GM21717 (cell line): ENCODE results near the gene IGBP1.
"Not testable (repeated sequence)": the region's sequence is repeated elsewhere in the genome, so short reads cannot be mapped to it uniquely, and the experiment has no call there.

Source experiments
- ATAC-seq: cut with Tn5 transposase; IDR thresholded peaks from one replicate; pipeline ENCODE4 v1.9.1; 2021; ENCODE audit warnings: mild to moderate bottlenecking, moderate library complexity; ENCODE audit not compliant: unreplicated experiment

Gene IGBP1

DNA sequence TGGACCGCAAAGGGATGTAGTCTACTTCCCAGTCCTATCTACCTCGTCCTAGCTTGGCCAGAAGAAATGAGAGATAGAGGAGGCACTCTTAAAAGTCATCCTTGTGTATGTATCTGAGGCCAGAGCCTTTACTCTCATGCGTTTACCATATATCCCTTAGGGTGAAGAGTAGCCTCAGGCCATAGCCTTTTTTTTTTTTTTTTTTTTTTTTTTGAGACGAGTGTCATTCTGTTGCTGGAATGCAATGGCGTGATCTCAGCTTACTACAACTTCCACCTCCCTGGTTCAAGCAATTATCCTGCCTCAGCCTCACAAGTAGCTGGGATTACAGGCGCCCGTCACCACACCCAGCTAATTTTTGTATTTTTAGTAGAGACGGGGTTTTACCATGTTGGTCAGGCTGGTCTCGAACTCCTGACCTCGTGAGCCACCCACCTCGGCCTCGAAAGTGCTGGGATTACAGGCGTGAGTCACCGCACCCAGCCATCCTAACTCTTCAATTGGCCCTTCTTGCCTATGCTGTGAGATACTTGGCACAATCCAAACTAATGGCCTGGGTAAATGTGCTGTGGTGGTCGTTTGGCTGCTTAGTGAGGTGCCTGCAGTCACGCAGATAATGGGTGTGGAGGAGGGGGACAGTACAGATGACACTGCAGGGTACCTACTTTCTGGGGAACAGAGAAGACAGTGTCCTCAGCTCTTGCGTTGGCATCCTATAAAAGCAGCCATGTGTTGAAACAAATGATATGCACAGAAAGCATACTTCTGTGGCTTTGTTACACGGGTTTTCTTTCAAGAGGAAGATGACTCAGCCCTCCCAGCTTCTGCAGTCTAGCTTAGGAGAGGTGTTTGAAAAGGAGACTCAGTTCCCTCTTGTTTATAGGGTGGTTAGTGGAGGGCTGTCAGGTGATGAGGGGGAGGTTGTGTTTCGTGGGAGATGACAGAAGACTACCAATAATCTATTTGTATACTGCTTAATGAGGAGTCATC is 33.6 kb downstream of the IGBP1 start:
- ATAC-seq = no peak

DNA sequence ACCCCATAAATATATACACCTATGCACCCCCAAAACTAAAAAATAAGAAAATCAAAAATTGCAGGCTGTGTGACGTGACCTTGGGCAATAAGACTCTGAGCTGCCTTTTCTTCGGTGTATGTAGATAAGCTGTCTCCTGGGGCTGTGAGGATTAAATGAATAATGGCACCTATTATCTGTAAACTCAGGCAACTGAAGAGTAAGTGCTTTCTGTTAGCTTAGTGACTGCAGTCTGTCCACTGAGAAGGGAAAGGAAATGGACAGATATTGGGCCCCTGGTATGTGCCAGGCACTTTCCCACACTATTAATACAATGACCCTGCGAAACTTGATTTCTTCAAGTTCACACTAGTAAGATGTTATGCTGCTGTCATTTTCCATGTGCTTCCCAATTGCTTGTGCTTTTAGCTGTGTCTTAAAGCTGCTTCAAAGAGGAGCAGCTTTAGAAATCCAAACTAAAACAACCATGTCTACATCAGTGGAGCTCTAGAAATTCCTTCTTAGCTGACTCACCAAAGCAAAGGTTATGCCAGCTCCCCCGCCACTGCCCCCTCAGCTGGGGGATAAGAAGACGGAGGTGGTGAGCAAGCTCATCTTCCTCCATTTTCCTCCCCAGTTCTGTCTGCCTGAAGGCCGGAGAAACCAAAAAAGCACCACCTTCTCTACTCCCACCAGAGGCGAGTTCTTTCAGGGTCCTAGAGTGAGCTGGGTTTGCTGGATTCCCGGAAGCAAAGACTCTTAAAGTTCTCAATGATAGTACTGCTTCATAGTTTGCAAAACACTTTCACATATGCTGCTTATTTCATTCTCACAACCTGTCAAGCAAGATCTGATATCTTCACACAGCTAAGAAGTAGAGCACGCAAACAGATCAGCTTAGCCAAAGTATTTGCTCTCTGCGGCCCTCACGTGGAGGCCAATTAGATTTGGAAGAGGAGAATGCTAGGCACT is 35.3 kb downstream of the IGBP1 start:
- no peak for ATAC-seq

DNA sequence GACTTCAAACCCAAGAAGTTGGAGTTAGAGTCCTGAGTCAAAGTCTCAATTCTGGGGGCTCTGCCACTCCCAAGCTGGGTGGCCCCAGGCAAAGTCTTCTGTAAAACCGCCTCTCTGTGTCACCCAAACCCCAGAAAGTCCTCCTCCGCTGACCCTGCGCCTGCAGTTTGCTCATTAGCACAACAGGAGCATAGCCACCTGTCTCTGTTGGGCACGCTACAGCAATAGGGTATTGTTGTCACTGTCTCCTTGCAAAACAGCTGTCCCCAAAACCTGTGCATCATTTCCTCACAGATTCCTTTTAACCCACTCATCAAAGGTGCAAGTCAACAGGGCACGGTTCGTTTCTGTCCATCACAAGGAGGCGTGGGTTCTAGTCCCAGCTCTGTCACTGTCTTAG is 36.0 kb downstream of the IGBP1 start:
- no peak for ATAC-seq

DNA sequence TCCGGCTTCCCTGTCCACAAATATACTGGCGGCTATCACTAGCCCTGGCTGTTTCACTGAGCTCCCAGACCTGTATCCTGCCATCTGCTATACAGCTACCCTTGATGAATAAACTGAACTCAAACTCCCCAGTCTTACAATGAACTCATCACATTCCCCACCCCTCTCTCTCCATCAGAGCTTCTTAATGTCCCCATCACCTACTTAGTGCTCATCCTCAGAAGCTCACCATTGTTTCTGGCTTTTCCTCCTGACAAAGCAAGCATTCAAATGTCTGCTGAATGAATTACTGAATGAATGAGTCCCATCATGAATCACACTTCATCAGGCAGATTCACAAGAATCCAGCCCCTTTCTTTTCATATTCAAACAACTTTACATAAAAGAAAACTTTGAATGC is 38.4 kb downstream of the IGBP1 start:
- no peak for ATAC-seq

DNA sequence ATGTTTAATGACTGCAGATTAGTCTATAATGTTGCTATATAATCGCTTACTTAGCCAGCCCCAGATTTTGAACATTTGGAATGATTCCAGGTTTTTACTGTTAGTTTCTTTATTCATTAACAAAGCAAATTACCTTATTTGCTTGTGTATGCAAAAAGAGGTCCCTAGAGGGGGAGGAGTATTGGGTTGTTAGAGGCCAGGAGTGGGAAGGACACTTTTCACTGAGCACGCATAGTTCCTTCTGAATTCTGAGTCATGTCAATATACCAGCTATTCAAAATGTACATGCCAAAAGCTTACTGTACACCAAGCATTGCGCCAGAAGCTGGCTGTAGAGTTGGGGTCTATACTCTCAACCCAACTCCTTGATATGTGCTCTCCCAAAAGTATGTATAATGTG is 39.0 kb downstream of the IGBP1 start:
- ATAC-seq = no peak

DNA sequence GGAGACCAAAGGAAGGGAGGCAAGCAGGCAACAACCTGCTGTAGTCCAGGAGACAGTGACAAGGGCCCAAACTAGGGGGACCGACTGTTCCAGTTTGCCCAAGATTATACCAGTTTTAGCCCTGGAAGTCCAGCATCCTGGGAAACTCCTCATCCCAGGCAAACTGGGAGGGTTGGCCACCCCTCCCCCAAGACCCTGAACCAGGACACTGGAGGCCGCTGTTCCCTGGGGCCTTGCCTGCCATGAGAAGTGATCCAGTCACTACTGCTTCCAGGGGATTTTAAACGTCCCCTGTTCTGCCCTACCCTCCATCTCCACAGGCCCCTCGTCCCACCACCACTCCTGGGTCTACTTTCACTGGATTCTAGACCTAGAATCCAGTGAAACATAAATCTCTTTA is 39.7 kb downstream of the IGBP1 start:
- ATAC-seq = no peak

DNA sequence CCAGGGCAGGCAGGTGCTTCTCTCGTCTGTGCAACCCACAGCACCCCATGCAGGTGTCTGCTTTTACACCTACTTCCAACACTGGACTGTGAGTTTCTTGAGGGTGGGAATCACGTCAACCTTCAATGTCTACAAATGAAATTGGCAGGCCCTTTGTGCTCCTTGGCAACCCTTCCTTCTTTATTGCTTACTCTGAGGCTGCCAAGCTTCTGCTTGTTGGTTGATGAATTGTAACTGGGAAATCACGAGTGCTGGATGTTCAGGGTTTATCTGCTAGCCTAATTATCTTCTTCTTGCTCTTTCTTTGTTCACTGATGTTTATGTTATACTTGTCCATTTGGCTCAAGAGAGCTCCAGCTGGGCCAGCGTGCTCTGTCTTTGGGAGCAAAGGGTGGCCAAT is 41.5 kb downstream of the IGBP1 start:
- ATAC-seq = no peak

DNA sequence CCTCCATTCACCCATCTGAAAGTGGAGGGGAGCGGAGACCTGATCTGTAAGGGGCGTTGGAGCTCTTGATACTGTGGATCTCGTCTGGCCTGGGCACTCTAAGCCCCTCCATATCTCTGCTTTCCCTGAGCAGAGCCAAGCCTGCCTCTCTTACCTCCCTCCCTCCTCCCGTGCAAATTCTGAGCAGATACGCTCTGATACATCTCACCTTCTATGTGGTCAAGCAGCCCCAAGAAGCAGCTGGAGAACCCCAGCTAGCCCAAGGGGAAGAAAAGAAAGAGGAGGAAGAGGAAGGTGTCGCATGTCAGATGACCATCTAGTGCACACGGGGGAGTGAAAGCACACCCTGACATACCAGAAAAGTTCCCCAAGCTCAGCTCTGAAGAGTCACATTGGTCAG is 42.1 kb downstream of the IGBP1 start:
- no peak for ATAC-seq

DNA sequence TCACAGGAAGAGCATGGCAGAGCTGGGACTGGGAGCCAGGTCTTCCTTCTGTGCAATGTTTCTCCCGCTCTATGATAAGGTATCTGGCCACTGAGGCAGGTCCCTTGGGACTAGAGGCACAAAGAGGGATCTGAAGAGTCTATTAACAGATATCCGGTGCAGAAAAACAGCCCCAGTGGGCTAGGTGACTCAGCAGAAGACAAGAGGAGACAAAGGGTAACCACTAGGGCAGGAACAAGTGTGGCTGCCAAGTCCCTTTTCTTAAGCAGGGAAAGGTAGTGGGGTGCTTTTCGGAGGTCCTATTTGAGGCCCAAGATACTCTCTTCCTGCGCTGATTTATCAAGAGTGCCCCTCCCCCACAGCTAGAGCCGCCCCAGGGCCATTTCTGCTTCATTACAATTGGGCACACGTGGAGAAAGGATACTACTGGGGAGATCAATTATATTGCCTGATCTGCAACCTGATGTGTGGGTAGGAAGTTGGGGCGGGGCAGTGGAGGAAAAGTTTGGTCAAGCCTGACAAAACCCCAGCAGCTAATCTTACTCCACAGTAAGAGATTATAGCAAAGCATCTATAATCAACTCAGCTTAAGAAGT is 43.8 kb downstream of the IGBP1 start, which contains the start of gene DGAT2L6:
Gene DGAT2L6 (plus strand): TSS at position 546 of the 596 bp plus-strand sequence. CDS start 100 bp downstream, outside the sequence.
- ATAC-seq = peak; percentile 71

DNA sequence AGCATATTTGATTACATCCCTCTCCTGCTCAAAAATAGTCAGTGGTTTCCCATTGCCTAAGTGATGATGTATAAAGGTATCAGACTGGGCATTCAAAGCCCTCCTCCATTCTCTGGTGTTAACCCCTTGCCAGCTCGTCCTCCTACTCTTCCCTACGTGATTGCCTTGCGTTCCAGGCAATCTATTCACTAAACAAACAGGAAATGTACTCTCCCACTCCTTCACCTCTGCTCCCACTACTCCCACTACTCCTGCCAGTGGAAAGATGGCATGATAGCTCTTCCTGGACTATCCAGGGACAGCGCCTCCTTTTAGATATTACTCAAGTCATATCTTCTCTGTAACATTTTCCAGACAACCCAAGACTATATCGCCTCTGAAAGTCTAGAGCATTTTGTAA is 49.8 kb downstream of the IGBP1 start:
- no peak for ATAC-seq

DNA sequence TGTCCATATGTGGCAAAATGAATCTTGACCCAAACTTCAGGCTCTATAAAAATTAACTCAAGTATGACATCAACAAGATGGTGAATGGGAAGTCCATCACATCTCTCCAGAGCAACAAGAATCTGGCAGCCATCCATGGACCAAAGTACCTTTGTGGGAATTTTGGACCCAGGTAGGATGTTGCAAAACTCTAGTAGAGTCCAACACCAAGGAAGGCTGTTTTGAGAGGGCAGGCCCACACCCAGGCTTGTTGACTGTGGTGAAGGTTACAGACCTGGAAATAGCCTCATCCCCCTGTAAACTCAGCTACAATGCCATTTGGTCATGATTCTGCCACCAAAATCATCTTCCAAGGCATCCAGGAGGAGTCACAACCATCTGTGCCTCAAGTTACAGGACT is 57.0 kb downstream of the IGBP1 start:
- ATAC-seq = no peak

DNA sequence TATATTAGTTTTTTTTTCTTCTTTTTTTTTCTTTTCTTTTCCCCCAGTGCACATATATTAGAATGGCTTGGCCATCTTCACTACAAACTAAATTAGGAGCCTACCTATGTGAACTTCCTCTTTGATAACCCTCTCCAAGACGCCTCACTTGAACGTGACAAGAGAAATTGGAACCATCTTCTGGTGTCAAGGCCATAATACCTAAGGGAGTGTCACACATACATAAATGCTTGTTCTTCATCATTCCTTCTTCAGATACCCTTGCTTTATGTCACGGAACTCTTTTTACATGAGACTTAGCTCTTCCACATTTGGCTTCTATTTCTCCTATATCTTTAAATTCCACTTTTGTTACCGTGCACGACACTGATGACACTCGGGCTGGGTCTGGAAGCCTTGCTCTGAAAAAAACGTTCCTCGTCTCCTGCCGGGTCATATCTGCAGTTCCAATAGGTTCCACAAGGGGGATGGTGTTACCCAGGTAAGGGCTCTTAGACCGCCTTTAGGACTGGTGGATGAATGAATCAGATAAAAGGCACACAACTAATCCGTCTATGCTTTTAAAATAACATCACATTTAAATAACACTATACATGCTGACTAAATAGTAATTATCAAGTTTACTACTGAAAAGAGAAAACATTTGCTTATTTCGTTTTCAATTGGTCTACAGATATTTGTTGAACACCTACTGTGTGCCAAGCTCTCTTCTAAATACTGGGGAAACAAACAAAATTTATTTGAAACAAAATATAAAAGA is 63.9 kb downstream of the IGBP1 start:
- peak; percentile 88 for ATAC-seq

DNA sequence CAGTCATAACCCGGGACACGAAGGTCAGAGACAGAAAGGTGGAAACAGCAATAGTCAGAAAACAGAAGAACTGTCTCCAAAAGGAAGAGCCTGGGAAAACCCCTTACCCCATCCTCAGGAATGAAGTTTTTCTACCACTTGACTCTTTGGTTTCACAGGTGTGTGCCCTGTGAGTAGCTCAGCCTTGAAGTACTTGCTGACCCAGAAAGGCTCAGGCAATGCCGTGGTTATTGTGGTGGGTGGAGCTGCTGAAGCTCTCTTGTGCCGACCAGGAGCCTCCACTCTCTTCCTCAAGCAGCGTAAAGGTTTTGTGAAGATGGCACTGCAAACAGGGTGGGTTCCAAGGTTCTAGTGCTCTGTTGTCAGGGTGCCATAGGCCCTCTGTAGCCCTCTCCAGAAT is 68.5 kb downstream of the IGBP1 start:
- no peak for ATAC-seq

DNA sequence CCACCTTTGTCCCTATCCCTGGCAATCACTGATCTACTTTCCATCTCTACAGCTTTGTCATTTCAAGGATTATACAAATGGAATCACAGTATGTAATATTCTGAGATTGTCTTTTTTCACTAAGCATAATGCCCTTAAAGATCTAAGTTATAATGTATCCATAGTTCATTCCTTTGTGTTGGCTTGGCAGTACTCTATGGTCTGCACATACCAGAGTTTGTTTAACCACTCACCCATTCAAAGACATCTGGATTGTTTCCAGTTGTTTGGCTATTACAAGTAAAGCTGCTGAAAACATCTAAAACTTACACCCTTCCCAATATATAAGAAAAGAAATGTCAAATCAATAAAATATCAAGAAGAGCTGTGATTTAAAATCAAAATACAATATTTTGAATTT is 75.2 kb downstream of the IGBP1 start:
- no peak for ATAC-seq

DNA sequence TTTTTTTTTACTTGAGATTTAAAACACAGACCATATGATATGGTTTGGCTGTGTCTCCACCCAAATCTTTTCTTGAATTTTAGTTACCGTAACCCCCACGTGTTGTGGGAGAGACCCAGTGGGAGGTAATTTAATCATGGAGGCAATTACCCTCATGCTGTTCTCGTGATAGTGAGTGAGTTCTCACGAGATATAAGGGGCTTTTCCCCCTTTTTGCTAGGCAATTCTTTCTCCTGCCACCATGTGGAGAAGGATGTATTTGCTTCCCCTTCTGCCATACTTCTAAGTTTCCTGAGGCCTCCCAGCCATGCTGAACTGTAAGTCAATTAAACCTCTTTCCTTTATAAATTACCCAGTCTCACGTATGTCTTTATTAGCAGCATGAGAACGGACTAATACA is 76.3 kb downstream of the IGBP1 start:
- not testable (repeated sequence) for ATAC-seq
